Measurements from ENCODE around the gene VPS26A. TPM values are rescaled to one million over a fixed set of nuclear protein-coding genes. Genes with fewer than 3 reads are reported as not detected.

Gene VPS26A
- total RNA-seq, 1 experiment from 2014 or later: 80.1 TPM

- no peaks in the 10 kb centered on the region for H3K27me3 ChIP-seq (replicated peaks; ENCODE audit: insufficient read depth, low read depth, low read length, poor library complexity)
- H3K27ac ChIP-seq (ENCODE audit: low read depth, low read length, poor library complexity, severe bottlenecking): no peak overlapping the region
- H3K36me3 ChIP-seq (ENCODE audit: insufficient read depth, low read length, poor library complexity, severe bottlenecking): peaks cover 34% of the 10 kb centered on the region
- H3K4me1 ChIP-seq (ENCODE audit: insufficient read depth, low read length, poor library complexity, severe bottlenecking): peaks cover 3% of the 10 kb centered on the region
- no peak overlapping the region for H3K4me3 ChIP-seq (ENCODE audit: low read depth, low read length, poor library complexity, severe bottlenecking)
- DNase-seq (ENCODE audit: low spot score): no peak
- intact Hi-C loops (cut with micrococcal nuclease; ENCODE audit: unreplicated experiment): no loop called here
- BruUV-seq (replicated peaks): no TSS peak
- H3K9me3 ChIP-seq (ENCODE audit: low read depth, low read length, poor library complexity, severe bottlenecking): no peaks in the 10 kb centered on the region
- POLR2A ChIA-PET (ENCODE audit: low non-redundant PET): no interaction called here
- TF ChIP-seq CTCF (conservative IDR thresholded peaks at IDR 0.05; ENCODE audit: low read depth, low read length) (no peak), EZH2 (IDR thresholded peaks at IDR 0.05; ENCODE audit: borderline replicate concordance, low read depth, low read length, poor library complexity, severe bottlenecking) (no peak)
- CTCF ChIA-PET: no interaction called here
Measured at GRCh38 chr10:69208761-69209160, 84.8 kb downstream of the VPS26A start.

GRCh38 chr10:69209787-69210484, 86.0 kb downstream of the VPS26A start:
- TF ChIP-seq CTCF (conservative IDR thresholded peaks at IDR 0.05; ENCODE audit: low read depth, low read length): no peak
- no TSS peak for BruUV-seq (replicated peaks)
- CTCF ChIA-PET: no interaction called here

GRCh38 chr10:69211104-69211503, 87.1 kb downstream of the VPS26A start:
- H3K27ac ChIP-seq (ENCODE audit: low read depth, low read length, poor library complexity, severe bottlenecking): no peak overlapping the region
- no TSS peak for BruUV-seq (replicated peaks)
- TF ChIP-seq EZH2 (IDR thresholded peaks at IDR 0.05; ENCODE audit: borderline replicate concordance, low read depth, low read length, poor library complexity, severe bottlenecking) (no peak), CTCF (conservative IDR thresholded peaks at IDR 0.05; ENCODE audit: low read depth, low read length) (no peak)
- H3K4me1 ChIP-seq (ENCODE audit: insufficient read depth, low read length, poor library complexity, severe bottlenecking): peaks cover 15% of the 10 kb centered on the region
- intact Hi-C loops (cut with micrococcal nuclease; ENCODE audit: unreplicated experiment): no loop called here
- POLR2A ChIA-PET (ENCODE audit: low non-redundant PET): no interaction called here
- DNase-seq (ENCODE audit: low spot score): no peak
- CTCF ChIA-PET: no interaction called here
- no peaks in the 10 kb centered on the region for H3K9me3 ChIP-seq (ENCODE audit: low read depth, low read length, poor library complexity, severe bottlenecking)
- peaks cover 29% of the 10 kb centered on the region for H3K36me3 ChIP-seq (ENCODE audit: insufficient read depth, low read length, poor library complexity, severe bottlenecking)
- no peaks in the 10 kb centered on the region for H3K27me3 ChIP-seq (replicated peaks; ENCODE audit: insufficient read depth, low read depth, low read length, poor library complexity)
- H3K4me3 ChIP-seq (ENCODE audit: low read depth, low read length, poor library complexity, severe bottlenecking): no peak overlapping the region

More at GRCh38 chr10:69209787-69210484, 86.0 kb downstream of the VPS26A start:
- intact Hi-C loops (cut with micrococcal nuclease; ENCODE audit: unreplicated experiment): no loop called here
- no peak for DNase-seq (ENCODE audit: low spot score)
- H3K9me3 ChIP-seq (ENCODE audit: low read depth, low read length, poor library complexity, severe bottlenecking): no peaks in the 10 kb centered on the region
- peaks cover 7% of the 10 kb centered on the region for H3K4me1 ChIP-seq (ENCODE audit: insufficient read depth, low read length, poor library complexity, severe bottlenecking)
- H3K27me3 ChIP-seq (replicated peaks; ENCODE audit: insufficient read depth, low read depth, low read length, poor library complexity): no peaks in the 10 kb centered on the region
- no peak overlapping the region for H3K27ac ChIP-seq (ENCODE audit: low read depth, low read length, poor library complexity, severe bottlenecking)
- no peak overlapping the region for H3K4me3 ChIP-seq (ENCODE audit: low read depth, low read length, poor library complexity, severe bottlenecking)
- H3K36me3 ChIP-seq (ENCODE audit: insufficient read depth, low read length, poor library complexity, severe bottlenecking): peaks cover 29% of the 10 kb centered on the region
- POLR2A ChIA-PET (ENCODE audit: low non-redundant PET): no interaction called here
